ENCODE results near the gene PRXL2A.

Gene PRXL2A

GRCh38 chr10:80447436-80448190, 39.3 kb downstream of the PRXL2A start:
- DNase-seq, result no peak

GRCh38 chr10:80448209-80448942, 40.0 kb downstream of the PRXL2A start:
- DNase-seq, result no peak

GRCh38 chr10:80449520-80449919, 41.2 kb downstream of the PRXL2A start:
- no peak for DNase-seq

- DNase-seq, result no peak
Observed at GRCh38 chr10:80451132-80451531, 42.8 kb downstream of the PRXL2A start.

- DNase-seq, result no peak
Observed at GRCh38 chr10:80452069-80452468, 43.7 kb downstream of the PRXL2A start.

- DNase-seq, result no peak
Observed at GRCh38 chr10:80452640-80453039, 44.3 kb downstream of the PRXL2A start.

- peak; percentile 31 for DNase-seq
Observed at GRCh38 chr10:80453056-80453841, 44.9 kb downstream of the PRXL2A start.

- peak; percentile 82 for DNase-seq
Observed at GRCh38 chr10:80453842-80454512, 45.6 kb downstream of the PRXL2A start, which contains the start of gene TSPAN14. Gene TSPAN14 (plus strand): TSS chr10:80454310. CDS start chr10:80489234, 34,924 bp downstream.

GRCh38 chr10:80454513-80455460, 46.4 kb downstream of the PRXL2A start:
- DNase-seq, result peak; percentile 50

GRCh38 chr10:80455461-80456349, 47.4 kb downstream of the PRXL2A start:
- DNase-seq, result peak; percentile 19

GRCh38 chr10:80457554-80458262, 49.4 kb downstream of the PRXL2A start:
- peak; percentile 22 for DNase-seq

GRCh38 chr10:80458263-80458625, 49.9 kb downstream of the PRXL2A start:
- peak; percentile 16 for DNase-seq

- peak; percentile 15 for DNase-seq
Observed at GRCh38 chr10:80458638-80459037, 50.3 kb downstream of the PRXL2A start.

GRCh38 chr10:80459047-80459865, 50.9 kb downstream of the PRXL2A start:
- DNase-seq, result peak; percentile 73

GRCh38 chr10:80460399-80461207, 52.3 kb downstream of the PRXL2A start:
- no peak for DNase-seq

- peak; percentile 35 for DNase-seq
Observed at GRCh38 chr10:80461208-80462183, 53.1 kb downstream of the PRXL2A start.
